CD14-positive monocyte (primary cell): ENCODE data around the gene PSMD1. TPM values are rescaled to one million over a fixed set of nuclear protein-coding genes. Genes with fewer than 3 reads are reported as not detected.

Experiments used
- DNase-seq, 3 donors: peaks; one replicate each; pipeline ENCODE4 v3.0.0-alpha.2; 2011 to 2022
- H2AFZ ChIP-seq: 2 replicates; pipeline ENCODE4 v1.6.0; 2012; ENCODE audit warnings: mild to moderate bottlenecking, low read depth, low read length, inconsistent platforms; ENCODE audit not compliant: insufficient read depth, poor library complexity, severe bottlenecking
- H3K27ac ChIP-seq, 2 donors: 1 replicate in 1 of 2; 2 replicates in 1 of 2; pipeline ENCODE4 v1.5.1; 2012 to 2013; ENCODE audit warnings: low read length in 2 of 2, control low read depth in 1 of 2, inconsistent platforms in 1 of 2, low read depth in 1 of 2, mild to moderate bottlenecking in 1 of 2
- H3K27me3 ChIP-seq, 2 donors: one replicate each; pipeline versions ENCODE4 v1.6.0 to v1.6.1; 2011 to 2013; ENCODE audit warnings: low read length in 2 of 2; ENCODE audit not compliant: control insufficient read depth in 2 of 2, insufficient read depth in 2 of 2
- H3K36me3 ChIP-seq, 2 donors: replicated peaks in 1 of 2; 1 replicate in 1 of 2; 2 replicates in 1 of 2; pipeline versions ENCODE4 v1.5.1 to v1.6.1; 2012 to 2013; ENCODE audit warnings: low read length in 2 of 2, control low read depth in 1 of 2, inconsistent platforms in 1 of 2, mild to moderate bottlenecking in 1 of 2; ENCODE audit not compliant: insufficient read depth in 2 of 2, control insufficient read depth in 1 of 2
- H3K4me1 ChIP-seq, 2 donors: 1 replicate in 1 of 2; 2 replicates in 1 of 2; pipeline versions ENCODE4 v1.5.1 to v1.6.1; 2012 to 2013; ENCODE audit warnings: low read length in 2 of 2, control low read depth in 1 of 2, inconsistent platforms in 1 of 2, mild to moderate bottlenecking in 1 of 2, moderate library complexity in 1 of 2; ENCODE audit not compliant: insufficient read depth in 2 of 2, control insufficient read depth in 1 of 2
- H3K4me2 ChIP-seq: replicated peaks from 2 replicates; pipeline ENCODE3; 2012; ENCODE audit warnings: low read length, moderate library complexity, mild to moderate bottlenecking; ENCODE audit not compliant: poor library complexity, severe bottlenecking; ENCODE audit errors: extremely low read depth
- H3K4me3 ChIP-seq, 3 experiments: fragments of 200-600 bp in 1 of 3; sonication (generic) in 1 of 3; replicated peaks in 1 of 3; 1 replicate in 2 of 3; 2 replicates in 1 of 3; pipeline ENCODE4 v1.5.1; 2011 to 2013; ENCODE audit warnings: low read length in 3 of 3, mild to moderate bottlenecking in 3 of 3, control low read depth in 2 of 3, low read depth in 2 of 3, inconsistent platforms in 1 of 3, moderate library complexity in 1 of 3
- H3K79me2 ChIP-seq: 2 replicates; pipeline ENCODE4 v1.6.0; 2012; ENCODE audit warnings: mild to moderate bottlenecking, control low read depth, inconsistent platforms, low read length, moderate library complexity; ENCODE audit not compliant: insufficient read depth
- H3K9ac ChIP-seq: 2 replicates; pipeline ENCODE4 v1.6.0; 2017; ENCODE audit warnings: low read length, mild to moderate bottlenecking; ENCODE audit not compliant: insufficient read depth, poor library complexity, severe bottlenecking
- H3K9me3 ChIP-seq, 2 donors: replicated peaks in 1 of 2; 1 replicate in 1 of 2; 2 replicates in 1 of 2; pipeline versions ENCODE4 v1.5.1 to v1.6.1; 2012 to 2013; ENCODE audit warnings: low read length in 2 of 2, control low read depth in 1 of 2; ENCODE audit not compliant: control insufficient read depth in 1 of 2, insufficient read depth in 1 of 2
- H4K20me1 ChIP-seq: 2 replicates; pipeline ENCODE4 v1.6.0; 2012; ENCODE audit warnings: mild to moderate bottlenecking, low read length, control low read depth, moderate library complexity; ENCODE audit not compliant: insufficient read depth
- H3K27ac Mint-ChIP-seq, 7 donors: one replicate each; pipeline ENCODE4 v1.8.0; 2020; ENCODE audit warnings: mild to moderate bottlenecking in 7 of 7, mixed read lengths in 7 of 7, moderate library complexity in 6 of 7, inconsistent platforms in 2 of 7
- H3K27me3 Mint-ChIP-seq, 3 donors: one replicate each; pipeline ENCODE4 v1.8.0; 2021 to 2022; ENCODE audit warnings: low read depth in 3 of 3, mild to moderate bottlenecking in 3 of 3, mixed read lengths in 3 of 3, moderate library complexity in 3 of 3, inconsistent platforms in 1 of 3
- H3K36me3 Mint-ChIP-seq, 2 donors: one replicate each; pipeline ENCODE4 v1.8.0; 2020; ENCODE audit warnings: mixed read lengths in 2 of 2, inconsistent platforms in 1 of 2, mild to moderate bottlenecking in 1 of 2
- H3K4me1 Mint-ChIP-seq: one replicate; pipeline ENCODE4 v1.8.0; 2020; ENCODE audit warnings: mild to moderate bottlenecking, mixed read lengths
- H3K4me3 Mint-ChIP-seq, 2 donors: one replicate each; pipeline ENCODE4 v1.8.0; 2020; ENCODE audit warnings: mild to moderate bottlenecking in 2 of 2, mixed read lengths in 2 of 2, moderate library complexity in 1 of 2
- H3K9me3 Mint-ChIP-seq, 7 donors: one replicate each; pipeline ENCODE4 v1.8.0; 2020 to 2022; ENCODE audit warnings: mixed read lengths in 7 of 7, mild to moderate bottlenecking in 6 of 7, moderate library complexity in 6 of 7, inconsistent platforms in 2 of 7
- CTCF ChIP-seq: fragments of 200-600 bp; IDR thresholded peaks from one replicate; pipeline ENCODE4 v1.8.0; 2022; ENCODE audit warnings: antibody characterized with exemption, mild to moderate bottlenecking
- WGBS: methylation state at CpG from one replicate; pipeline ENCODE4 v1.1.5; 2013; ENCODE audit warnings: missing lambda C conversion rate; ENCODE audit not compliant: insufficient coverage; 5-methylcytosine and 5-hydroxymethylcytosine counted together
- intact Hi-C, 2 donors: fragments of 100-400 bp; cut with micrococcal nuclease; formaldehyde crosslinking; loops; one replicate each; pipeline versions ENCODE4 v1.15.0 to v1.15.1; 2023
- polyA plus RNA-seq, 3 donors: library from polyadenylated mRNA; depleted of rRNA in 1 of 3; unstranded in 2 of 3; stranded (reverse) in 1 of 3; fragments of 300-500 nt in 2 of 3; fragments of >200 nt in 1 of 3; fragmentation: Illumina TruSeq in 2 of 3; gene quantifications; 1 replicate in 2 of 3; 2 replicates in 1 of 3; pipeline ENCODE4 v1.2.3, GENCODE V29; 2012 to 2021

The PSMD1 gene
- polyA plus RNA-seq, 3 donors: 23.5 to 53.9 (median 37.7) TPM

GRCh38 chr2:231058761-231059550 is 2.3 kb downstream of the PSMD1 start:
- peaks cover 37% of the 10 kb centered on the region for H3K4me1 Mint-ChIP-seq
- TF ChIP-seq CTCF: no peak

GRCh38 chr2:231059756-231060155 is 3.1 kb downstream of the PSMD1 start:
- Histone ChIP-seq H3K4me2 (no peak overlapping the region), H3K27me3 (no peaks in the 10 kb centered on the region), H4K20me1 (peaks cover 41% of the 10 kb centered on the region), H3K79me2 (peaks cover 65% of the 10 kb centered on the region), H3K9me3 (no peaks in the 10 kb centered on the region), H3K4me3 (no peak overlapping the region), H3K4me1 (peaks cover 26 to 35% of the 10 kb centered on the region in 2 donors), H3K36me3 (peaks cover 29 to 39% of the 10 kb centered on the region in 2 donors), H3K9ac (no peak overlapping the region), H2AFZ (no peak overlapping the region), H3K27ac (peak overlapping the region in 1 of 2 donors; percentile 30)
- Mint-ChIP-seq H3K4me3 (no peak overlapping the region), H3K4me1 (peaks cover 37% of the 10 kb centered on the region), H3K9me3 (peaks cover 0 to 2% (median 0%) of the 10 kb centered on the region in 7 donors), H3K27ac (no peak overlapping the region), H3K27me3 (no peaks in the 10 kb centered on the region), H3K36me3 (peaks cover 30 to 35% of the 10 kb centered on the region in 2 donors)
- DNase-seq: no peak
- intact Hi-C loops: no loop called here
- no CpG with 5 or more reads among the region's 2 CpGs for WGBS
- TF ChIP-seq CTCF: no peak

More at GRCh38 chr2:231058761-231059550, 2.3 kb downstream of the PSMD1 start:
- peaks cover 58% of the 10 kb centered on the region for H3K79me2 ChIP-seq
- H3K9me3 ChIP-seq: no peaks in the 10 kb centered on the region
- intact Hi-C loops: no loop called here
- peaks cover 21 to 31% of the 10 kb centered on the region in 2 donors for H3K36me3 ChIP-seq
- Mint-ChIP-seq H3K4me3 (no peak overlapping the region), H3K27ac (peak overlapping the region in 2 of 7 donors; percentile 12 to 18), H3K36me3 (peaks cover 22 to 27% of the 10 kb centered on the region in 2 donors), H3K27me3 (peaks cover 0 to 5% (median 4%) of the 10 kb centered on the region in 3 donors), H3K9me3 (peaks cover 0 to 2% (median 0%) of the 10 kb centered on the region in 7 donors)
- 97% methylated on average over 2 of the region's 4 CpGs for WGBS
- H4K20me1 ChIP-seq: peaks cover 41% of the 10 kb centered on the region
- H3K27ac ChIP-seq: no peak overlapping the region
- no peak overlapping the region for H3K4me2 ChIP-seq
- H3K4me1 ChIP-seq: peaks cover 27 to 35% of the 10 kb centered on the region in 2 donors
- no peaks in the 10 kb centered on the region for H3K27me3 ChIP-seq
- no peak overlapping the region for H3K4me3 ChIP-seq
- no peak for DNase-seq
- no peak overlapping the region for H3K9ac ChIP-seq
- no peak overlapping the region for H2AFZ ChIP-seq
